Keratinocyte (primary cell): ENCODE data around the gene POR. TPM values are rescaled to one million over a fixed set of nuclear protein-coding genes. Genes with fewer than 3 reads are reported as not detected.
A peak's percentile ranks its signal among the peaks of the same experiment; 100 is the strongest.

Experiments used
- DNase-seq: peaks from one replicate; pipeline ENCODE4 v3.0.0-alpha.2; 2011; ENCODE audit warnings: low read depth, missing footprints, low spot score
- FAIRE-seq: peaks from 2 replicates; lab custom pipeline; 2011; peaks lifted over from hg19 to GRCh38; lab: Jason Lieb, UNC
- H2AFZ ChIP-seq: 2 replicates; pipeline ENCODE4 v1.6.0; 2012; ENCODE audit warnings: low read length, control low read depth, inconsistent platforms; ENCODE audit not compliant: control insufficient read depth
- H3K27ac ChIP-seq: 2 replicates; pipeline ENCODE4 v1.5.1; 2011; ENCODE audit warnings: low read length; ENCODE audit not compliant: control insufficient read depth, insufficient read depth
- H3K27me3 ChIP-seq: 3 replicates; pipeline ENCODE4 v1.6.0; 2011; ENCODE audit warnings: low read length; ENCODE audit not compliant: control insufficient read depth, insufficient read depth; ENCODE audit errors: extremely low read depth
- H3K36me3 ChIP-seq, 2 experiments: 2 replicates in 1 of 2; 3 replicates in 1 of 2; pipeline ENCODE4 v1.5.1; 2011; ENCODE audit warnings: low read length in 2 of 2, mild to moderate bottlenecking in 1 of 2; ENCODE audit not compliant: control insufficient read depth in 2 of 2, insufficient read depth in 2 of 2; ENCODE audit errors: extremely low read depth in 1 of 2
- H3K4me1 ChIP-seq: 3 replicates; pipeline ENCODE4 v1.5.1; 2011; ENCODE audit warnings: low read length; ENCODE audit not compliant: control insufficient read depth, insufficient read depth; ENCODE audit errors: extremely low read depth
- H3K4me2 ChIP-seq: 3 replicates; pipeline ENCODE4 v1.6.0; 2011; ENCODE audit warnings: low read depth, low read length; ENCODE audit not compliant: control insufficient read depth, insufficient read depth; ENCODE audit errors: extremely low read depth
- H3K4me3 ChIP-seq, 3 experiments: fragments of 200-600 bp in 1 of 3; sonication (generic) in 1 of 3; 2 replicates in 2 of 3; 3 replicates in 1 of 3; pipeline ENCODE4 v1.5.1; 2011 to 2016; ENCODE audit warnings: low read length in 3 of 3, mild to moderate bottlenecking in 3 of 3, control low read depth in 2 of 3, inconsistent platforms in 1 of 3, low read depth in 1 of 3, mixed read lengths in 1 of 3, mixed run types in 1 of 3, moderate library complexity in 1 of 3; ENCODE audit not compliant: control insufficient read depth in 2 of 3, insufficient read depth in 2 of 3; ENCODE audit errors: extremely low read depth in 1 of 3
- H3K79me2 ChIP-seq: 2 replicates; pipeline ENCODE4 v1.6.0; 2012; ENCODE audit warnings: low read length; ENCODE audit not compliant: control insufficient read depth, insufficient read depth
- H3K9ac ChIP-seq: 3 replicates; pipeline ENCODE4 v1.6.0; 2011; ENCODE audit warnings: low read length; ENCODE audit not compliant: control insufficient read depth, insufficient read depth; ENCODE audit errors: extremely low read depth
- H3K9me1 ChIP-seq: 3 replicates; pipeline ENCODE4 v1.6.0; 2011; ENCODE audit warnings: low read length; ENCODE audit not compliant: control insufficient read depth, insufficient read depth; ENCODE audit errors: extremely low read depth
- H3K9me3 ChIP-seq: 2 replicates; pipeline ENCODE4 v1.5.1; 2012; ENCODE audit warnings: low read depth, low read length; ENCODE audit not compliant: control insufficient read depth
- H4K20me1 ChIP-seq: 3 replicates; pipeline ENCODE4 v1.6.0; 2011; ENCODE audit warnings: low read length; ENCODE audit not compliant: control insufficient read depth, insufficient read depth; ENCODE audit errors: extremely low read depth
- CTCF ChIP-seq, 3 experiments: IDR thresholded peaks in 1 of 3; conservative IDR thresholded peaks in 1 of 3; optimal IDR thresholded peaks in 1 of 3; 2 replicates in 2 of 3; 3 replicates in 1 of 3; pipeline versions ENCODE3 to v1.5.1; 2011; ENCODE audit warnings: low read length in 3 of 3, mild to moderate bottlenecking in 3 of 3, moderate library complexity in 2 of 3, control low read depth in 1 of 3, inconsistent platforms in 1 of 3; ENCODE audit not compliant: insufficient read depth in 2 of 3; ENCODE audit errors: extremely low read depth in 1 of 3
- EZH2 ChIP-seq: IDR thresholded peaks from one replicate; pipeline ENCODE4 v1.6.1; 2012; ENCODE audit warnings: inconsistent platforms, mild to moderate bottlenecking, low read length, moderate library complexity
- dilution Hi-C: fragments of 300-500 bp; cut with MboI; formaldehyde crosslinking; loops from one replicate; pipeline ENCODE4 v1.7.0; 2020; ENCODE audit warnings: low sequenced_read_pairs; ENCODE audit not compliant: extremely low pct_ligation_motif_present
- polyA plus RNA-seq, 5 experiments: library from polyadenylated mRNA; depleted of rRNA in 3 of 5; stranded (reverse) in 3 of 5; stranded (forward) in 1 of 5; unstranded in 1 of 5; fragments of >200 nt; gene quantifications; 1 replicate in 1 of 5; 2 replicates in 3 of 5; 3 replicates in 1 of 5; pipeline versions ENCODE4 v1.2.1 to v1.2.3, GENCODE V29; 2011 to 2012; ENCODE audit warnings: missing spikeins in 2 of 5, low read depth in 1 of 5, low replicate concordance in 1 of 5

POR gene
- polyA plus RNA-seq, 1 donor (not counting 4 experiments of a cell fraction or from before 2014, with no cell fraction given), result 28.6 TPM

- H3K79me2 ChIP-seq, result no peaks in the 10 kb centered on the region
- H3K27me3 ChIP-seq, result no peaks in the 10 kb centered on the region
- dilution Hi-C loops, result no loop called here
- H3K36me3 ChIP-seq, result no peaks in the 10 kb centered on the region
- H3K4me2 ChIP-seq, result no peak overlapping the region
- no peaks in the 10 kb centered on the region for H4K20me1 ChIP-seq
- no peaks in the 10 kb centered on the region for H3K9me3 ChIP-seq
- DNase-seq, result no peak
- no peaks in the 10 kb centered on the region for H3K9me1 ChIP-seq
- peak overlapping the region; percentile 15 for H2AFZ ChIP-seq
- no peak overlapping the region for H3K27ac ChIP-seq
- peaks cover 10% of the 10 kb centered on the region for H3K4me1 ChIP-seq
- no peak overlapping the region for H3K4me3 ChIP-seq
- no peak overlapping the region for H3K9ac ChIP-seq
- FAIRE-seq, result no peak
- TF ChIP-seq EZH2 (no peak), CTCF (optimal IDR thresholded peaks at IDR 0.05 in 1 of 3, IDR thresholded peaks at IDR 0.05 in 1 of 3, conservative IDR thresholded peaks at IDR 0.05 in 1 of 3; ENCODE audit: extremely low read depth in 1 of 3, insufficient read depth in 2 of 3, low read length in 3 of 3) (peak; percentile 97 to 98 (median 98))
Observed at GRCh38 chr7:75866489-75867389, 48.2 kb upstream of the POR start.

- no peaks in the 10 kb centered on the region for H3K9me3 ChIP-seq
- DNase-seq (no peak), FAIRE-seq (no peak)
- H3K79me2 ChIP-seq, result no peaks in the 10 kb centered on the region
- H4K20me1 ChIP-seq, result no peaks in the 10 kb centered on the region
- TF ChIP-seq CTCF (optimal IDR thresholded peaks at IDR 0.05 in 1 of 3, IDR thresholded peaks at IDR 0.05 in 1 of 3, conservative IDR thresholded peaks at IDR 0.05 in 1 of 3; ENCODE audit: extremely low read depth in 1 of 3, insufficient read depth in 2 of 3, low read length in 3 of 3), result no peak
- no peak for TF ChIP-seq EZH2
- peaks cover 10% of the 10 kb centered on the region for H3K4me1 ChIP-seq
- H2AFZ ChIP-seq, result peak overlapping the region; percentile 15
- no peak overlapping the region for H3K27ac ChIP-seq
- H3K9ac ChIP-seq, result no peak overlapping the region
- H3K36me3 ChIP-seq, result no peaks in the 10 kb centered on the region
- H3K4me2 ChIP-seq, result no peak overlapping the region
- H3K4me3 ChIP-seq, result no peak overlapping the region
- no peaks in the 10 kb centered on the region for H3K9me1 ChIP-seq
- dilution Hi-C loops, result no loop called here
- H3K27me3 ChIP-seq, result no peaks in the 10 kb centered on the region
Observed at GRCh38 chr7:75867390-75867717, 47.6 kb upstream of the POR start.
